ENCODE measurements around the gene PPP2CA. TPM values are rescaled to one million over a fixed set of nuclear protein-coding genes. Genes with fewer than 3 reads are reported as not detected.
A peak's percentile ranks its signal among the peaks of the same experiment; 100 is the strongest.

The PPP2CA gene
- total RNA-seq, 1 experiment from 2014 or later = 184 TPM

DNA sequence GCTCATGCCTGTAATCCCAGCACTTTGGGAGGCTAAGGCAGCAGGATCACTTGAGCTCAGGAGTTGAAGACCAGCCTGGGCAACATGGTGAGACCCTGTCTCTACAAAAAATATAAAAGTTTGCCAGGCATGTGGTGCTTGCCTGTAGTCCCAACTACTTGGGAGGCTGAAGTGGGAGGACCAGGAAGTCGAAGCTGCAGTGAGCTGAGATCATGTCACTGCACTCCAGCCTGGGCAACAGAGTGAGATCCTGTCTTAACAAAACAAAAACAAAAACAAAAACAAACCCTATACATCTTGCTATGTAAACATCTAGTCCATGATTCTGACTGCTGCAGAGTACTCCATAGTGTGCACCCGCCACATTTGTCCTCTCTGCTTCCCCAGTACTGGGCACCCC, 19.8 kb upstream of the PPP2CA start:
- no TSS peak for BruUV-seq (replicated peaks)
- TF ChIP-seq, protein P1, sequence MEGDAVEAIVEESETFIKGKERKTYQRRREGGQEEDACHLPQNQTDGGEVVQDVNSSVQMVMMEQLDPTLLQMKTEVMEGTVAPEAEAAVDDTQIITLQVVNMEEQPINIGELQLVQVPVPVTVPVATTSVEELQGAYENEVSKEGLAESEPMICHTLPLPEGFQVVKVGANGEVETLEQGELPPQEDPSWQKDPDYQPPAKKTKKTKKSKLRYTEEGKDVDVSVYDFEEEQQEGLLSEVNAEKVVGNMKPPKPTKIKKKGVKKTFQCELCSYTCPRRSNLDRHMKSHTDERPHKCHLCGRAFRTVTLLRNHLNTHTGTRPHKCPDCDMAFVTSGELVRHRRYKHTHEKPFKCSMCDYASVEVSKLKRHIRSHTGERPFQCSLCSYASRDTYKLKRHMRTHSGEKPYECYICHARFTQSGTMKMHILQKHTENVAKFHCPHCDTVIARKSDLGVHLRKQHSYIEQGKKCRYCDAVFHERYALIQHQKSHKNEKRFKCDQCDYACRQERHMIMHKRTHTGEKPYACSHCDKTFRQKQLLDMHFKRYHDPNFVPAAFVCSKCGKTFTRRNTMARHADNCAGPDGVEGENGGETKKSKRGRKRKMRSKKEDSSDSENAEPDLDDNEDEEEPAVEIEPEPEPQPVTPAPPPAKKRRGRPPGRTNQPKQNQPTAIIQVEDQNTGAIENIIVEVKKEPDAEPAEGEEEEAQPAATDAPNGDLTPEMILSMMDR (IDR thresholded peaks at IDR 0.05) = no peak
- no peak for TF ChIP-seq TCF7L2 (IDR thresholded peaks at IDR 0.05; ENCODE audit: low read depth, low read length)
- TF ChIP-seq SIN3A (IDR thresholded peaks at IDR 0.05; ENCODE audit: borderline replicate concordance, insufficient read depth, low read depth, low read length) = no peak
- TF ChIP-seq, protein P2, sequence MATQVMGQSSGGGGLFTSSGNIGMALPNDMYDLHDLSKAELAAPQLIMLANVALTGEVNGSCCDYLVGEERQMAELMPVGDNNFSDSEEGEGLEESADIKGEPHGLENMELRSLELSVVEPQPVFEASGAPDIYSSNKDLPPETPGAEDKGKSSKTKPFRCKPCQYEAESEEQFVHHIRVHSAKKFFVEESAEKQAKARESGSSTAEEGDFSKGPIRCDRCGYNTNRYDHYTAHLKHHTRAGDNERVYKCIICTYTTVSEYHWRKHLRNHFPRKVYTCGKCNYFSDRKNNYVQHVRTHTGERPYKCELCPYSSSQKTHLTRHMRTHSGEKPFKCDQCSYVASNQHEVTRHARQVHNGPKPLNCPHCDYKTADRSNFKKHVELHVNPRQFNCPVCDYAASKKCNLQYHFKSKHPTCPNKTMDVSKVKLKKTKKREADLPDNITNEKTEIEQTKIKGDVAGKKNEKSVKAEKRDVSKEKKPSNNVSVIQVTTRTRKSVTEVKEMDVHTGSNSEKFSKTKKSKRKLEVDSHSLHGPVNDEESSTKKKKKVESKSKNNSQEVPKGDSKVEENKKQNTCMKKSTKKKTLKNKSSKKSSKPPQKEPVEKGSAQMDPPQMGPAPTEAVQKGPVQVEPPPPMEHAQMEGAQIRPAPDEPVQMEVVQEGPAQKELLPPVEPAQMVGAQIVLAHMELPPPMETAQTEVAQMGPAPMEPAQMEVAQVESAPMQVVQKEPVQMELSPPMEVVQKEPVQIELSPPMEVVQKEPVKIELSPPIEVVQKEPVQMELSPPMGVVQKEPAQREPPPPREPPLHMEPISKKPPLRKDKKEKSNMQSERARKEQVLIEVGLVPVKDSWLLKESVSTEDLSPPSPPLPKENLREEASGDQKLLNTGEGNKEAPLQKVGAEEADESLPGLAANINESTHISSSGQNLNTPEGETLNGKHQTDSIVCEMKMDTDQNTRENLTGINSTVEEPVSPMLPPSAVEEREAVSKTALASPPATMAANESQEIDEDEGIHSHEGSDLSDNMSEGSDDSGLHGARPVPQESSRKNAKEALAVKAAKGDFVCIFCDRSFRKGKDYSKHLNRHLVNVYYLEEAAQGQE (IDR thresholded peaks at IDR 0.05; ENCODE audit: insufficient read depth in 1 of 2, low read depth in 2 of 2, low read length in 1 of 2) = no peak
- no peak for TF ChIP-seq POLR2AphosphoS5 (IDR thresholded peaks at IDR 0.05; ENCODE audit: low read depth, low read length)
- intact Hi-C loops (cut with micrococcal nuclease; ENCODE audit: unreplicated experiment) (no loop called here), in situ Hi-C loops (cut with HindIII; ENCODE audit: low pct_unique_long_range_greater_than_20kb, low sequenced_read_pairs) (no loop called here)
- H3K9me3 ChIP-seq (ENCODE audit: control insufficient read depth, insufficient read depth, low read depth, low read length) = no peaks in the 10 kb centered on the region
- ChIA-PET CTCF (interaction anchor here (0.6 kb wide), 2 partner anchors 14 to 58 kb away, joined by 3 to 5 read pairs; no protein-coding TSS in a partner anchor), POLR2A (interaction anchor here (0.6 to 2.5 kb wide), 2 partner anchors 20 to 23 kb away, joined by 3 to 17 read pairs; partner anchors contain the start of gene PPP2CA)
- DNase-seq (ENCODE audit: low read depth, low spot score) = no peak
- H3K27ac ChIP-seq (ENCODE audit: low read length) = peak overlapping the region; percentile 40
- peak; percentile 52 for ATAC-seq
- peaks cover 37% of the 10 kb centered on the region for H3K4me1 ChIP-seq (ENCODE audit: control insufficient read depth, insufficient read depth, low read length)
- H3K27me3 ChIP-seq (ENCODE audit: control insufficient read depth, insufficient read depth, low read length) = no peaks in the 10 kb centered on the region
- H3K4me3 ChIP-seq (ENCODE audit: low read depth in 2 of 2, low read length in 2 of 2) = no peak overlapping the region
- no peaks in the 10 kb centered on the region for H3K36me3 ChIP-seq (ENCODE audit: control insufficient read depth, insufficient read depth, low read length)

DNA sequence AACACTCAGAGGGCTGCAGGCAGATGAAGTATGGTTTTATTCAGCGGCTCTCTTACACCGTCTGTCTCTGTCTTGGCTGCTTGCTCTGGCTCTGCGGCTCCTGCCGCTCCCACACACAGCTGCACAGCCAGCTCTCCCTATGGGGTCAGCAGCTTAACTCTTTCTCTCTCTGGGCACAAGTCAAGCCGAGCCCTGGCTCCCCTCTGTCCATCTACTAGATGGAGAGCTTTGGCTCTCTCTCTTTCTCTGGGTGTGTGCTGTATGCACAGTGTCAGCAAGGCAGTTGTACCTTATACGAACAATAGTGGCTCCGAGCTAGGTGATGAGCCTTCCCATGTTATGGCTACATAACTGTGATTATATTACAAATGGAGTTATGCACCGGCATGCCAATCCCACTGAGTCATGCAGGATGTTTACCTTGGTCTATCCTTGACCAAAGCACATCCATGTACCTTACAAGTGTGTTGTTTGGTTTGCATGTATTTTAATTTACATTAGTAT, 19.3 kb upstream of the PPP2CA start:
- intact Hi-C loops (cut with micrococcal nuclease; ENCODE audit: unreplicated experiment) = no loop called here
- Histone ChIP-seq H3K4me3 (ENCODE audit: low read depth in 2 of 2, low read length in 2 of 2) (peak overlapping the region; percentile 11 to 41; a peak in 3 of 4 replicates), H3K27me3 (ENCODE audit: control insufficient read depth, insufficient read depth, low read length) (no peaks in the 10 kb centered on the region), H3K36me3 (ENCODE audit: control insufficient read depth, insufficient read depth, low read length) (no peaks in the 10 kb centered on the region), H3K4me1 (ENCODE audit: control insufficient read depth, insufficient read depth, low read length) (peaks cover 42% of the 10 kb centered on the region), H3K27ac (ENCODE audit: low read length) (peak overlapping the region; percentile 40), H3K9me3 (ENCODE audit: control insufficient read depth, insufficient read depth, low read depth, low read length) (no peaks in the 10 kb centered on the region)
- ChIA-PET POLR2A (interaction anchor here (0.6 to 2.5 kb wide), 3 partner anchors 19 to 391 kb away, joined by 3 to 17 read pairs (median 3); partner anchors contain the start of gene PPP2CA), CTCF (interaction anchor here (0.6 kb wide), 2 partner anchors 13 to 59 kb away, joined by 3 to 5 read pairs; no protein-coding TSS in a partner anchor)
- ATAC-seq = peak; percentile 87
- in situ Hi-C loops (cut with HindIII; ENCODE audit: low pct_unique_long_range_greater_than_20kb, low sequenced_read_pairs) = no loop called here
- peak; percentile 87 for DNase-seq (ENCODE audit: low read depth, low spot score)
- TF ChIP-seq POLR2AphosphoS5 (IDR thresholded peaks at IDR 0.05; ENCODE audit: low read depth, low read length) = peak; percentile 54; the same call in 1 of the 2 replicates
- TF ChIP-seq, protein P1 (IDR thresholded peaks at IDR 0.05) = no peak
- no TSS peak for BruUV-seq (replicated peaks)
